ENCODE data around the gene SAMD10. TPM values are rescaled to one million over a fixed set of nuclear protein-coding genes. Genes with fewer than 3 reads are reported as not detected.

SAMD10 gene
- total RNA-seq, 1 experiment from 2014 or later: 8.8 TPM

DNA sequence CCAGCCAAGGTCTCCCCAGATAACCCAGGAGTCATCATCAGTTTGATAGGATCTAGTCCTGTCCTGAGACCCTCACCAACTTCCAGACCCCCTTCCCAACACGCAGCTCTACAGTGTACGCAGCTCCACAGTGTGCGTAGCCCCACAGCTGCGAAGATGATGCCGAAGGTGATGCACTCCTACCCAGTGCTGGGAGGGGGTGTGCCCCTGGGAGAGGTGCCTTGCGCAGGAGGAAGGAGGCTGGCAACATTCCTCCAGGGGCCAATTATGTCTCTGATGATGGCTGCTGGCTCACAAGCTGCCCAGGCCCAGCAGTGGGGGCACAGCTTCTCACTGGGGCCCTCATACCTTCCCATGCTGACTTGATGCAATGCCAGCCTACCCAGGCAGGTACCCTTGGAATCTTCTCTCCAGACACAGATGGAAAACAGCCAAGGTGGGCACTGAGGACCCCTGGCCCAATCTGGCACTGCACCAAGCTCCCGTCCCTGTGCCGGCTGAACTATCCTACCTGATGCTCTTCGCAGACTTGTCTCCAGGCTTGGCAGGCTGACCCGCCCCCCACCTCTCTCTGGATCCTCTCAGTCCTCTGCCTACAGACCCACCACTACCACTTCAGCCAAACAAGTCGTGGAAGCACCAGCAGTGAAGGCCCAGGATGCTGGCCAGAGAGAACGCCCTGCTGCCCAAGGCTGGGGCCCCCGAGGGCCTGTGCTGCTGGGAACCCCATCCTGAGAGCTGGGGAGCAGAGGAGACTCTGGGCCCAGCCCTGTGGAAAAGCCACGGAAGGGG lies 11.1 kb downstream of the SAMD10 start:
- CTCF ChIA-PET: no interaction called here
- Histone ChIP-seq H3K9me3 (ENCODE audit: control insufficient read depth, insufficient read depth, low read depth, low read length) (no peaks in the 10 kb centered on the region), H3K27me3 (ENCODE audit: control insufficient read depth, insufficient read depth, low read length) (no peaks in the 10 kb centered on the region), H3K27ac (ENCODE audit: low read length) (peak overlapping the region; percentile 68; the same call in 1 of the 2 replicates), H3K36me3 (ENCODE audit: control insufficient read depth, insufficient read depth, low read length) (no peaks in the 10 kb centered on the region; the same call in 1 of the 2 replicates), H3K4me1 (ENCODE audit: control insufficient read depth, insufficient read depth, low read length) (peaks cover 10% of the 10 kb centered on the region), H3K4me3 (ENCODE audit: low read depth in 2 of 2, low read length in 2 of 2) (peak overlapping the region; percentile 58 to 59)
- intact Hi-C loops (cut with micrococcal nuclease; ENCODE audit: unreplicated experiment) (no loop called here), in situ Hi-C loops (cut with HindIII; ENCODE audit: low pct_unique_long_range_greater_than_20kb, low sequenced_read_pairs) (no loop called here)
- DNase-seq (ENCODE audit: low read depth, low spot score): no peak
- POLR2A ChIA-PET: no interaction called here
- no peak for TF ChIP-seq REST (IDR thresholded peaks at IDR 0.05; ENCODE audit: insufficient read depth in 1 of 2, low read depth in 2 of 2, low read length in 1 of 2)
- no peak for TF ChIP-seq SIN3A (IDR thresholded peaks at IDR 0.05; ENCODE audit: borderline replicate concordance, insufficient read depth, low read depth, low read length)
- TF ChIP-seq POLR2AphosphoS5 (IDR thresholded peaks at IDR 0.05; ENCODE audit: low read depth, low read length): no peak
- no peak for TF ChIP-seq CTCF (IDR thresholded peaks at IDR 0.05)
- TF ChIP-seq TCF7L2 (IDR thresholded peaks at IDR 0.05; ENCODE audit: low read depth, low read length): no peak
- no TSS peak for BruUV-seq (replicated peaks)
- ATAC-seq: no peak

DNA sequence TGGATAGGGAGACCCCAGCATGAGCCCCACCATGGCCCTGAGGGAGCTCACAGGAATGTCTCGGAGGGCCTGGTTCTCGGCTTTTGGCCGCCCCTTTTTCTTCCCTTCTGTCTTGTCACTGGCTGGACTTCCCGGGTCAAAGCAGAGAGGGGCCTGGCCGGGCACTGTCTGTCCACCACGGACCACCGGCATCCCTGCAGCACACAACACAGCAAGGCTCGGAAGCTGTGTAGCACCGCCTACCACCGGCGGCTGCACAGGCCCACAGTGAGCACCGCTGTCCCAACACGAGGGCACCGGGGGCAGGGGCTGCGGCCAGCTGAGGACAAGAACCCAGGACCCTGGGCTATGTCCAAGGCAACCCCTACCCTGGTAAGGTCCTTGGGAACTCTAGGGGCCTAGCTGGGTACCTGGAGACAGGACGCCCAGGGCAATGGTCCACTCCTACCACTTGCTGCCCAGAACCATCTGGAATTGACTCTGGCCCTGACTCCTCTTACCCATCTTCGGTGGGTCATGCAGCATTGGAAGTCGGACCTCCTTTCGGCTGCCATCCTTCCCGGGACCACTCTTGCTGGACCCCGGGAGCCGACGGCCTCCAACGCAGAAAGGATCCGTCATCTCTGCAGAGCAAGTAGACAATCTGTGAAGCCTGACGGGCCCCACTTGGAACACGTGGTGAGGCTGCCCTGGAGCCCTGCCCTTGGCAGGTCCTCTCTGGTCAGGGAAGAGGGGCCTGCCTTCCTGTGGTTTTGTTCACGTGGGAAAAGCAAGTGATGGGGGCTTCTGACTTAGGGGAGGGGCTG lies 11.9 kb downstream of the SAMD10 start:
- no peaks in the 10 kb centered on the region; the same call in 1 of the 2 replicates for H3K36me3 ChIP-seq (ENCODE audit: control insufficient read depth, insufficient read depth, low read length)
- in situ Hi-C loops (cut with HindIII; ENCODE audit: low pct_unique_long_range_greater_than_20kb, low sequenced_read_pairs): no loop called here

More for the DNA sequence above, 11.9 kb downstream of the SAMD10 start:
- no peak overlapping the region for H3K27ac ChIP-seq (ENCODE audit: low read length)
- H3K4me1 ChIP-seq (ENCODE audit: control insufficient read depth, insufficient read depth, low read length): peaks cover 10% of the 10 kb centered on the region
- intact Hi-C loops (cut with micrococcal nuclease; ENCODE audit: unreplicated experiment): no loop called here
- no TSS peak for BruUV-seq (replicated peaks)
- no peaks in the 10 kb centered on the region for H3K27me3 ChIP-seq (ENCODE audit: control insufficient read depth, insufficient read depth, low read length)
- H3K9me3 ChIP-seq (ENCODE audit: control insufficient read depth, insufficient read depth, low read depth, low read length): no peaks in the 10 kb centered on the region
- DNase-seq (ENCODE audit: low read depth, low spot score) (no peak), ATAC-seq (no peak)
- ChIA-PET CTCF (no interaction called here), POLR2A (no interaction called here)
- H3K4me3 ChIP-seq (ENCODE audit: low read depth in 2 of 2, low read length in 2 of 2): no peak overlapping the region
- no peak for TF ChIP-seq POLR2AphosphoS5 (IDR thresholded peaks at IDR 0.05; ENCODE audit: low read depth, low read length)
- no peak for TF ChIP-seq REST (IDR thresholded peaks at IDR 0.05; ENCODE audit: insufficient read depth in 1 of 2, low read depth in 2 of 2, low read length in 1 of 2)
- no peak for TF ChIP-seq SIN3A (IDR thresholded peaks at IDR 0.05; ENCODE audit: borderline replicate concordance, insufficient read depth, low read depth, low read length)
- no peak for TF ChIP-seq CTCF (IDR thresholded peaks at IDR 0.05)
- TF ChIP-seq TCF7L2 (IDR thresholded peaks at IDR 0.05; ENCODE audit: low read depth, low read length): no peak
